Astrocyte (in vitro differentiated cells and primary cell): ENCODE measurements around the gene MATN3. TPM values are rescaled to one million over a fixed set of nuclear protein-coding genes. Genes with fewer than 3 reads are reported as not detected.

Experiments used
- DNase-seq: peaks from one replicate; pipeline ENCODE4 v3.0.0-alpha.2; 2010; ENCODE audit warnings: low read depth
- FAIRE-seq: peaks from 2 replicates; lab custom pipeline; 2011; peaks lifted over from hg19 to GRCh38; lab: Jason Lieb, UNC
- H2AFZ ChIP-seq: 2 replicates; pipeline ENCODE4 v1.6.0; 2012; ENCODE audit warnings: low read depth, low read length, inconsistent platforms
- H3K27ac ChIP-seq: 2 replicates; pipeline ENCODE4 v1.5.1; 2011; ENCODE audit warnings: low read depth, low read length, inconsistent platforms
- H3K27me3 ChIP-seq: 2 replicates; pipeline ENCODE4 v1.6.0; 2011; ENCODE audit warnings: low read length, inconsistent platforms; ENCODE audit not compliant: insufficient read depth
- H3K36me3 ChIP-seq: 2 replicates; pipeline ENCODE4 v1.5.1; 2011; ENCODE audit warnings: low read length, inconsistent platforms; ENCODE audit not compliant: insufficient read depth
- H3K4me1 ChIP-seq: 2 replicates; pipeline ENCODE4 v1.5.1; 2011; ENCODE audit warnings: low read length, inconsistent platforms; ENCODE audit not compliant: insufficient read depth
- H3K4me2 ChIP-seq: 2 replicates; pipeline ENCODE4 v1.6.0; 2012; ENCODE audit warnings: low read length, inconsistent platforms
- H3K4me3 ChIP-seq: 2 replicates; pipeline ENCODE4 v1.5.1; 2011; ENCODE audit warnings: low read depth, mild to moderate bottlenecking, low read length, inconsistent platforms; ENCODE audit not compliant: insufficient read depth
- H3K79me2 ChIP-seq: 2 replicates; pipeline ENCODE4 v1.6.0; 2012; ENCODE audit warnings: mild to moderate bottlenecking, low read length, inconsistent platforms; ENCODE audit not compliant: insufficient read depth
- H3K9ac ChIP-seq: 2 replicates; pipeline ENCODE4 v1.6.0; 2012; ENCODE audit warnings: mild to moderate bottlenecking, low read length, inconsistent platforms
- H3K9me3 ChIP-seq: 2 replicates; pipeline ENCODE4 v1.5.1; 2012; ENCODE audit warnings: low read depth, mild to moderate bottlenecking, low read length, inconsistent platforms; ENCODE audit not compliant: insufficient read depth
- H4K20me1 ChIP-seq: 2 replicates; pipeline ENCODE4 v1.6.0; 2012; ENCODE audit warnings: low read length, inconsistent platforms; ENCODE audit not compliant: insufficient read depth
- H3K27ac Mint-ChIP-seq: one replicate; pipeline ENCODE4 v1.8.0; 2021; ENCODE audit warnings: mild to moderate bottlenecking, mixed read lengths; ENCODE audit not compliant: unreplicated experiment
- H3K27me3 Mint-ChIP-seq: one replicate; pipeline ENCODE4 v1.8.0; 2021; ENCODE audit warnings: low read depth, mixed read lengths; ENCODE audit not compliant: unreplicated experiment
- H3K36me3 Mint-ChIP-seq: one replicate; pipeline ENCODE4 v1.8.0; 2021; ENCODE audit warnings: low read depth, mixed read lengths; ENCODE audit not compliant: unreplicated experiment
- H3K4me1 Mint-ChIP-seq: one replicate; pipeline ENCODE4 v1.8.0; 2021; ENCODE audit warnings: low read depth, mixed read lengths; ENCODE audit not compliant: unreplicated experiment
- H3K4me3 Mint-ChIP-seq: one replicate; pipeline ENCODE4 v1.8.0; 2021; ENCODE audit warnings: mild to moderate bottlenecking, moderate library complexity, mixed read lengths; ENCODE audit not compliant: unreplicated experiment
- H3K9me3 Mint-ChIP-seq: one replicate; pipeline ENCODE4 v1.8.0; 2021; ENCODE audit warnings: mild to moderate bottlenecking, mixed read lengths; ENCODE audit not compliant: unreplicated experiment
- EZH2 ChIP-seq: IDR thresholded peaks from 2 replicates; pipeline ENCODE4 v1.6.1; 2012; ENCODE audit warnings: mild to moderate bottlenecking, low read length, inconsistent platforms; ENCODE audit not compliant: insufficient read depth
- total RNA-seq: library from RNA; stranded (reverse); gene quantifications from 2 replicates; pipeline ENCODE4 v1.2.1, GENCODE V29; 2021
- TF ChIP-seq, protein P1 (sequence below): IDR thresholded peaks from 2 replicates; pipeline ENCODE4 v1.5.1; 2011; ENCODE audit warnings: low read depth, mild to moderate bottlenecking, inconsistent platforms, low read length, moderate library complexity; ENCODE audit not compliant: insufficient read depth

The MATN3 gene
- total RNA-seq, 1 donor from 2014 or later: 13.3 TPM

DNA sequence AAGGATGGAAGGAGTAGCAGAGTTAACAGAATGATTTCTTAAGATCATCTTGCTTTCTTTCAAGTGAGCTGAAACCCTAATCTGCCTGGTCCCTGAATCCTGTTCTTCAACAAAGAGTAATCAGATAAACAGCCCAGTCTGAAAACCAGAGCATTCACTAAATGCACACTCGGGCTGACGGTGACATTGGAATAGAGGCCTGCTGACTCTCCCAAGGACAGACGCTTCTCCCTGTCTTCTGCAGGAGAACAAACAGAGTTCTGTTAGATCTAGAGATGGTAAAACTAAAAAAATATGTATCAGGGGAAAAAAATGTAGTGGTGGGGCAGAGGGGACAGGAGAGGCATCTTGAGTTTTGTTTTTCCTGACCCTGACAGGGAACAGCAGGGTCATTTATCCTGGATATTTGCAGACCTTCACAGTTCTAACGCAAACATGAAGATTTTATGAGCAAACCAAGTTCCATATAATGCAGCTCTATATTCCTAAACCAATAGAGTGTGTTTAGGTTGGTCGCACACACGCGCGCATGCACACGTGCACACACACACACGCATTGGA lies 7.3 kb downstream of the MATN3 start:
- no peaks in the 10 kb centered on the region for H3K36me3 ChIP-seq
- H3K4me2 ChIP-seq: no peak overlapping the region
- H3K9me3 Mint-ChIP-seq: peaks cover 2% of the 10 kb centered on the region
- H3K4me3 ChIP-seq: no peak overlapping the region
- no peak overlapping the region for H2AFZ ChIP-seq
- H3K27me3 Mint-ChIP-seq: peaks cover 6% of the 10 kb centered on the region
- DNase-seq (no peak), FAIRE-seq (no peak)
- H3K9me3 ChIP-seq: no peaks in the 10 kb centered on the region
- no peak overlapping the region for H3K27ac ChIP-seq
- no peak overlapping the region for H3K27ac Mint-ChIP-seq
- TF ChIP-seq EZH2: no peak
- TF ChIP-seq, protein P1, sequence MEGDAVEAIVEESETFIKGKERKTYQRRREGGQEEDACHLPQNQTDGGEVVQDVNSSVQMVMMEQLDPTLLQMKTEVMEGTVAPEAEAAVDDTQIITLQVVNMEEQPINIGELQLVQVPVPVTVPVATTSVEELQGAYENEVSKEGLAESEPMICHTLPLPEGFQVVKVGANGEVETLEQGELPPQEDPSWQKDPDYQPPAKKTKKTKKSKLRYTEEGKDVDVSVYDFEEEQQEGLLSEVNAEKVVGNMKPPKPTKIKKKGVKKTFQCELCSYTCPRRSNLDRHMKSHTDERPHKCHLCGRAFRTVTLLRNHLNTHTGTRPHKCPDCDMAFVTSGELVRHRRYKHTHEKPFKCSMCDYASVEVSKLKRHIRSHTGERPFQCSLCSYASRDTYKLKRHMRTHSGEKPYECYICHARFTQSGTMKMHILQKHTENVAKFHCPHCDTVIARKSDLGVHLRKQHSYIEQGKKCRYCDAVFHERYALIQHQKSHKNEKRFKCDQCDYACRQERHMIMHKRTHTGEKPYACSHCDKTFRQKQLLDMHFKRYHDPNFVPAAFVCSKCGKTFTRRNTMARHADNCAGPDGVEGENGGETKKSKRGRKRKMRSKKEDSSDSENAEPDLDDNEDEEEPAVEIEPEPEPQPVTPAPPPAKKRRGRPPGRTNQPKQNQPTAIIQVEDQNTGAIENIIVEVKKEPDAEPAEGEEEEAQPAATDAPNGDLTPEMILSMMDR: no peak
- no peaks in the 10 kb centered on the region for H3K4me1 Mint-ChIP-seq
- H3K9ac ChIP-seq: no peak overlapping the region
- no peak overlapping the region for H3K4me3 Mint-ChIP-seq
- no peaks in the 10 kb centered on the region for H3K79me2 ChIP-seq
- H3K36me3 Mint-ChIP-seq: peaks cover 5% of the 10 kb centered on the region
- H3K27me3 ChIP-seq: no peaks in the 10 kb centered on the region
- no peaks in the 10 kb centered on the region for H3K4me1 ChIP-seq
- H4K20me1 ChIP-seq: no peaks in the 10 kb centered on the region

DNA sequence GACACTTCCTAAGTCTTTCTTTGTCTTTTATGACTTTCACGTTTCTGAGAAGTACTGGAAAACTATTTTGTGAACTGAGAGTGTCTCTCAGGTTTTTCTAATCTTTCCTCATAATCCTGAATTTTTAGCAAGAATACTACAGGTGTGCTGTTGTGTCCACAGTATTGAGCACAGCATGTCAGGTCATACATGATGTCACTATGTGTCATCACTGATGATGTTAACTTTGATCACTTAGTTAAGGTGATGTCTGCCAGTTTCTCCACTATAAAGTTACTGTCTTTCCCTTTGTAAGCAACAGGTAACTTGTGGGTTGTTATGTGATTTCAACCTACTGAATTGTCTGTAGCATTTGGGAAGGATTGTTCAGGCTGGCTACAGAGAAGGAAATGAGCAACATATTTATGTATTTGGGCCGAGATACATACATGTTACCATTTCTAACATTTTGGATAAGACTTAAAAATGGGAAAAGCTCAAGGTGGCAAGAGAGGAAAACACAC lies 11.1 kb downstream of the MATN3 start:
- no peak overlapping the region for H3K9ac ChIP-seq
- DNase-seq: no peak
- H3K27ac Mint-ChIP-seq: no peak overlapping the region
- H3K27me3 Mint-ChIP-seq: no peaks in the 10 kb centered on the region
- peaks cover 1% of the 10 kb centered on the region for H3K9me3 Mint-ChIP-seq
- no peak overlapping the region for H3K4me3 ChIP-seq
- no peaks in the 10 kb centered on the region for H3K27me3 ChIP-seq
- H3K4me2 ChIP-seq: no peak overlapping the region
- H3K4me1 ChIP-seq: no peaks in the 10 kb centered on the region
- no peaks in the 10 kb centered on the region for H3K9me3 ChIP-seq
- H4K20me1 ChIP-seq: no peaks in the 10 kb centered on the region
- no peak overlapping the region for H3K27ac ChIP-seq
- no peaks in the 10 kb centered on the region for H3K79me2 ChIP-seq
- no peak overlapping the region for H2AFZ ChIP-seq
- TF ChIP-seq, protein P1: no peak
- TF ChIP-seq EZH2: no peak
- FAIRE-seq: no peak
- H3K36me3 Mint-ChIP-seq: peaks cover 5% of the 10 kb centered on the region
- H3K36me3 ChIP-seq: no peaks in the 10 kb centered on the region
- H3K4me1 Mint-ChIP-seq: no peaks in the 10 kb centered on the region
- no peak overlapping the region for H3K4me3 Mint-ChIP-seq

DNA sequence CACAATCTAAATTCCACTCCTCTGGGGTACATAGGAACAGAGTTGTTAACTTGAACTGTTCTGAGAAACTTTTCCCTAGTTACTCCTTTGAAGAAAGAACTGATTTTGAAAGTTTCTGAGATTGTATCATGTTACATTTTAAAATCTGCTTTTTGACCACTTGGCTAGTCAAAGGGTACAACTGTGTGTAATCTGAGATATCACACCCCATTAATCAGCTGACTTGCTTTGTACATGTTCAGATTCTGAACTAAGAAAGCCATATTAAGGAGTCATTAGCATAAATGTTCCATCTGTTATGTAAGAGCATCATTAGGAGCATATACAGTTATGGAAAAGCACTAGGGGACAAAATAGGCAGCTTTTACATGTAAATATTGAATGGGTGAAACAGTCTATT lies 18.7 kb downstream of the MATN3 start:
- Histone ChIP-seq H3K9me3 (no peaks in the 10 kb centered on the region), H3K4me2 (no peak overlapping the region), H3K27me3 (no peaks in the 10 kb centered on the region), H3K27ac (no peak overlapping the region), H4K20me1 (no peaks in the 10 kb centered on the region), H3K36me3 (no peaks in the 10 kb centered on the region), H3K9ac (no peak overlapping the region), H2AFZ (no peak overlapping the region), H3K79me2 (peaks cover 8% of the 10 kb centered on the region), H3K4me3 (no peak overlapping the region), H3K4me1 (peaks cover 14% of the 10 kb centered on the region)
- Mint-ChIP-seq H3K27ac (no peak overlapping the region), H3K4me3 (no peak overlapping the region), H3K9me3 (no peaks in the 10 kb centered on the region), H3K4me1 (peaks cover 1% of the 10 kb centered on the region), H3K36me3 (no peaks in the 10 kb centered on the region), H3K27me3 (no peaks in the 10 kb centered on the region)
- DNase-seq (no peak), FAIRE-seq (no peak)
- TF ChIP-seq EZH2: no peak
- TF ChIP-seq, protein P1: no peak
